ENCODE results near the gene MYOZ1.

GRCh38 chr10:73623056-73623455 lies 18.2 kb downstream of the MYOZ1 start:
- TF ChIP-seq, protein P1, sequence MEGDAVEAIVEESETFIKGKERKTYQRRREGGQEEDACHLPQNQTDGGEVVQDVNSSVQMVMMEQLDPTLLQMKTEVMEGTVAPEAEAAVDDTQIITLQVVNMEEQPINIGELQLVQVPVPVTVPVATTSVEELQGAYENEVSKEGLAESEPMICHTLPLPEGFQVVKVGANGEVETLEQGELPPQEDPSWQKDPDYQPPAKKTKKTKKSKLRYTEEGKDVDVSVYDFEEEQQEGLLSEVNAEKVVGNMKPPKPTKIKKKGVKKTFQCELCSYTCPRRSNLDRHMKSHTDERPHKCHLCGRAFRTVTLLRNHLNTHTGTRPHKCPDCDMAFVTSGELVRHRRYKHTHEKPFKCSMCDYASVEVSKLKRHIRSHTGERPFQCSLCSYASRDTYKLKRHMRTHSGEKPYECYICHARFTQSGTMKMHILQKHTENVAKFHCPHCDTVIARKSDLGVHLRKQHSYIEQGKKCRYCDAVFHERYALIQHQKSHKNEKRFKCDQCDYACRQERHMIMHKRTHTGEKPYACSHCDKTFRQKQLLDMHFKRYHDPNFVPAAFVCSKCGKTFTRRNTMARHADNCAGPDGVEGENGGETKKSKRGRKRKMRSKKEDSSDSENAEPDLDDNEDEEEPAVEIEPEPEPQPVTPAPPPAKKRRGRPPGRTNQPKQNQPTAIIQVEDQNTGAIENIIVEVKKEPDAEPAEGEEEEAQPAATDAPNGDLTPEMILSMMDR (IDR thresholded peaks at IDR 0.05; ENCODE audit: low read depth, low read length), result no peak
- no peak for TF ChIP-seq EZH2phosphoT487 (IDR thresholded peaks at IDR 0.05; ENCODE audit: low read depth)
